Prostate gland (tissue), 2 donors: ENCODE data around the gene ASNSD1. TPM values are rescaled to one million over a fixed set of nuclear protein-coding genes. Genes with fewer than 3 reads are reported as not detected.

ENCODE experiments used
- DNase-seq: peaks from one replicate; pipeline ENCODE4 v3.0.0-alpha.2; 2019; ENCODE audit warnings: low spot score
- H3K27ac ChIP-seq, 2 donors: fragments of 200-600 bp; sonication (generic); 2 replicates each; pipeline ENCODE4 v1.5.1; 2017 to 2019
- H3K27me3 ChIP-seq: fragments of 200-600 bp; sonication (generic); replicated peaks from 2 replicates; pipeline ENCODE4 v1.5.1; 2019; ENCODE audit not compliant: insufficient read depth
- H3K36me3 ChIP-seq, 2 donors: fragments of 200-600 bp; sonication (generic); 1 replicate in 1 of 2; 2 replicates in 1 of 2; pipeline versions ENCODE4 v1.5.1 to v1.8.1; 2017 to 2019
- H3K4me1 ChIP-seq: fragments of 200-600 bp; sonication (generic); replicated peaks from 2 replicates; pipeline ENCODE4 v1.5.1; 2019
- H3K4me3 ChIP-seq, 2 donors: fragments of 200-600 bp; sonication (generic); 2 replicates each; pipeline ENCODE4 v1.5.1; 2017 to 2019
- H3K9me3 ChIP-seq: fragments of 200-600 bp; sonication (generic); 2 replicates; pipeline ENCODE4 v1.5.1; 2017
- POLR2A ChIP-seq: fragments of 450-650 bp; IDR thresholded peaks from one replicate; pipeline ENCODE4 v1.6.1; 2016; ENCODE audit warnings: antibody characterized with exemption, mild to moderate bottlenecking
- POLR2AphosphoS5 ChIP-seq: sonication (generic); formaldehyde crosslinking; IDR thresholded peaks from one replicate; pipeline ENCODE4 v1.6.1; 2017; ENCODE audit warnings: antibody characterized with exemption
- WGBS: methylation state at CpG from one replicate; pipeline ENCODE4 v1.1.5; 2018; 5-methylcytosine and 5-hydroxymethylcytosine counted together
- intact Hi-C: fragments of 100-400 bp; cut with DNase I; formaldehyde crosslinking; loops from one replicate; pipeline ENCODE4 v1.14.2; 2022
- total RNA-seq, 2 donors: library from RNA; depleted of rRNA; stranded (reverse); fragments of >200 nt; gene quantifications; one replicate each; pipeline ENCODE4 v1.1.0, GENCODE V29; 2016
- TF ChIP-seq, protein P1 (sequence below), 4 experiments: fragments of 200-600 bp in 2 of 4; fragments of 450-650 bp in 2 of 4; sonication (generic) in 2 of 4; IDR thresholded peaks; 1 replicate in 3 of 4; 2 replicates in 1 of 4; pipeline ENCODE4 v1.5.1; 2016 to 2019; ENCODE audit warnings: antibody characterized with exemption in 4 of 4, mild to moderate bottlenecking in 2 of 4, moderate library complexity in 2 of 4

ASNSD1 gene
- total RNA-seq, 2 donors from 2014 or later: 35.5 to 36.1 TPM

DNA sequence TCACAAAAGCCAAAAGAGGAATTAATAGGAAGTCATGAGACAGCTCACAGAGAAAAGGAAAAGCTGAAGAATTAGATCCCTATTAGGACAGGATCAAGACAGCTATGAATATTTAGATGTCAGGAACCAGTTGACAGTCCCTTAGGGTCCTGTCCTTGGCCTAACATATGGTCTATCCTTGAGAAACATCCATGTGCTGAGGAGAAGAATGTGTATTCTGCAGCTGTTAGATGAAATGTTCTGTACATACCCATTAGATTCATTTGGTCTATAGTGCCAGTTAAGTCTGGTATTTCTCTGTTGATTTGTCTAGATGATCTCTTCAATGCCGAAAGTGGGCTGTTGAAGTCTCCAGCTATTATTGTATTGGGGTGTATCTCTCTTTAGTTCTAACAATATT, 43.1 kb upstream of the ASNSD1 start:
- 0% methylated on average over 1 of the region's 1 CpG for WGBS
- no peak for TF ChIP-seq POLR2AphosphoS5
- no peak for TF ChIP-seq POLR2A
- TF ChIP-seq, protein P1, sequence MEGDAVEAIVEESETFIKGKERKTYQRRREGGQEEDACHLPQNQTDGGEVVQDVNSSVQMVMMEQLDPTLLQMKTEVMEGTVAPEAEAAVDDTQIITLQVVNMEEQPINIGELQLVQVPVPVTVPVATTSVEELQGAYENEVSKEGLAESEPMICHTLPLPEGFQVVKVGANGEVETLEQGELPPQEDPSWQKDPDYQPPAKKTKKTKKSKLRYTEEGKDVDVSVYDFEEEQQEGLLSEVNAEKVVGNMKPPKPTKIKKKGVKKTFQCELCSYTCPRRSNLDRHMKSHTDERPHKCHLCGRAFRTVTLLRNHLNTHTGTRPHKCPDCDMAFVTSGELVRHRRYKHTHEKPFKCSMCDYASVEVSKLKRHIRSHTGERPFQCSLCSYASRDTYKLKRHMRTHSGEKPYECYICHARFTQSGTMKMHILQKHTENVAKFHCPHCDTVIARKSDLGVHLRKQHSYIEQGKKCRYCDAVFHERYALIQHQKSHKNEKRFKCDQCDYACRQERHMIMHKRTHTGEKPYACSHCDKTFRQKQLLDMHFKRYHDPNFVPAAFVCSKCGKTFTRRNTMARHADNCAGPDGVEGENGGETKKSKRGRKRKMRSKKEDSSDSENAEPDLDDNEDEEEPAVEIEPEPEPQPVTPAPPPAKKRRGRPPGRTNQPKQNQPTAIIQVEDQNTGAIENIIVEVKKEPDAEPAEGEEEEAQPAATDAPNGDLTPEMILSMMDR (IDR thresholded peaks at IDR 0.05): no peak
- intact Hi-C loops: no loop called here
- Histone ChIP-seq H3K4me3 (no peak overlapping the region), H3K36me3 (no peaks in the 10 kb centered on the region), H3K9me3 (no peaks in the 10 kb centered on the region), H3K4me1 (no peaks in the 10 kb centered on the region), H3K27me3 (no peaks in the 10 kb centered on the region), H3K27ac (no peak overlapping the region)
- DNase-seq: no peak

- Histone ChIP-seq H3K4me3 (no peak overlapping the region), H3K27me3 (no peaks in the 10 kb centered on the region), H3K27ac (no peak overlapping the region), H3K36me3 (no peaks in the 10 kb centered on the region), H3K4me1 (no peaks in the 10 kb centered on the region), H3K9me3 (no peaks in the 10 kb centered on the region)
- intact Hi-C loops: no loop called here
- TF ChIP-seq, protein P1 (IDR thresholded peaks at IDR 0.05): no peak
- TF ChIP-seq POLR2A (no peak), POLR2AphosphoS5 (no peak)
- DNase-seq: no peak
Observed at GRCh38 chr2:189621781-189622180, 39.5 kb upstream of the ASNSD1 start.

GRCh38 chr2:189623049-189623448, 38.2 kb upstream of the ASNSD1 start:
- intact Hi-C loops: no loop called here
- Histone ChIP-seq H3K36me3 (no peaks in the 10 kb centered on the region), H3K4me3 (no peak overlapping the region), H3K27me3 (no peaks in the 10 kb centered on the region), H3K27ac (no peak overlapping the region), H3K4me1 (no peaks in the 10 kb centered on the region), H3K9me3 (no peaks in the 10 kb centered on the region)
- no peak for TF ChIP-seq POLR2A
- TF ChIP-seq, protein P1 (IDR thresholded peaks at IDR 0.05): no peak
- TF ChIP-seq POLR2AphosphoS5: no peak
- WGBS: 97% methylated on average over 1 of the region's 1 CpG
- no peak for DNase-seq

- Histone ChIP-seq H3K4me1 (no peaks in the 10 kb centered on the region), H3K36me3 (no peaks in the 10 kb centered on the region), H3K27ac (no peak overlapping the region), H3K27me3 (no peaks in the 10 kb centered on the region), H3K9me3 (no peaks in the 10 kb centered on the region), H3K4me3 (no peak overlapping the region)
- intact Hi-C loops: no loop called here
- TF ChIP-seq, protein P1 (IDR thresholded peaks at IDR 0.05): no peak
- no peak for TF ChIP-seq POLR2A
- no peak for TF ChIP-seq POLR2AphosphoS5
- DNase-seq: no peak
- 73% methylated on average over 3 of the region's 3 CpGs for WGBS
Observed at GRCh38 chr2:189624648-189625355, 36.5 kb upstream of the ASNSD1 start.

DNA sequence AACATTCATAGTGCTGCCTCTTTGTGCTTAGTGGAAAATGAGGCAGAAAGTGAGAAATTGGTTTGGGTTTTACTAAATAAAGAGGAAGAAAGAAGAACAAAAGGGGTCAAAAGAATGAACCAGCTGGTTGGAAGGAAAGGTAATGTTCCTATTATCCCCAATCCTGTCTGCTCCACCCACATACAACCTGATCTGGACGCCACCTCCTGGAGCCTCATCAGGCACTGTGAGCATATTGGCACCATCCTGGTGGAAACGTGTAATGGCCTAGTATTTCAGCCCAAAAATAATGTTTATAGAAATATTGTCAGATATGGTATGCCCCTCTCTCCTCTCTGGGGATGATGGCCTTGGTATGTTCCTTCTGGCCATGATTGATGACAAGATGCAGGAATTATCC, 35.6 kb upstream of the ASNSD1 start:
- Histone ChIP-seq H3K36me3 (no peaks in the 10 kb centered on the region), H3K4me3 (no peak overlapping the region), H3K27me3 (no peaks in the 10 kb centered on the region), H3K4me1 (no peaks in the 10 kb centered on the region), H3K27ac (no peak overlapping the region), H3K9me3 (no peaks in the 10 kb centered on the region)
- 90% methylated on average over 2 of the region's 2 CpGs for WGBS
- no peak for DNase-seq
- TF ChIP-seq, protein P1 (IDR thresholded peaks at IDR 0.05): no peak
- no peak for TF ChIP-seq POLR2AphosphoS5
- no peak for TF ChIP-seq POLR2A
- intact Hi-C loops: no loop called here
